Measurements from ENCODE around the gene CETN1.

GRCh38 chr18:574865-575645, 5.1 kb upstream of the CETN1 start:
- TF ChIP-seq CTCF (IDR thresholded peaks at IDR 0.05) (no peak), POLR2A (IDR thresholded peaks at IDR 0.05) (no peak)

Measured in uterus (tissue), 2 donors.